Right lobe of liver (tissue), 4 donors: Measurements from ENCODE around the gene OR13J1.

Source experiments
- POLR2A ChIP-seq: fragments of 450-650 bp; IDR thresholded peaks from one replicate; pipeline ENCODE4 v1.6.1; 2017; ENCODE audit warnings: antibody characterized with exemption, mild to moderate bottlenecking
- TF ChIP-seq, protein P1 (sequence below), 4 donors: fragments of 200-600 bp in 3 of 4; fragments of 450-650 bp in 1 of 4; IDR thresholded peaks; one replicate each; pipeline versions ENCODE4 v1.5.1 to v1.8.0; 2016 to 2022; ENCODE audit warnings: antibody characterized with exemption in 4 of 4, mild to moderate bottlenecking in 2 of 4
- donor health status: DM: no; HTN: no; CAD: no.
- donor health status: DM: no; HTN: no; CAD: no.
- donor health status: DM: no; HTN: yes; CAD: no.

GRCh38 chr9:35892051-35892450 is 21.9 kb upstream of the OR13J1 start:
- TF ChIP-seq POLR2A, result no peak
- TF ChIP-seq, protein P1, sequence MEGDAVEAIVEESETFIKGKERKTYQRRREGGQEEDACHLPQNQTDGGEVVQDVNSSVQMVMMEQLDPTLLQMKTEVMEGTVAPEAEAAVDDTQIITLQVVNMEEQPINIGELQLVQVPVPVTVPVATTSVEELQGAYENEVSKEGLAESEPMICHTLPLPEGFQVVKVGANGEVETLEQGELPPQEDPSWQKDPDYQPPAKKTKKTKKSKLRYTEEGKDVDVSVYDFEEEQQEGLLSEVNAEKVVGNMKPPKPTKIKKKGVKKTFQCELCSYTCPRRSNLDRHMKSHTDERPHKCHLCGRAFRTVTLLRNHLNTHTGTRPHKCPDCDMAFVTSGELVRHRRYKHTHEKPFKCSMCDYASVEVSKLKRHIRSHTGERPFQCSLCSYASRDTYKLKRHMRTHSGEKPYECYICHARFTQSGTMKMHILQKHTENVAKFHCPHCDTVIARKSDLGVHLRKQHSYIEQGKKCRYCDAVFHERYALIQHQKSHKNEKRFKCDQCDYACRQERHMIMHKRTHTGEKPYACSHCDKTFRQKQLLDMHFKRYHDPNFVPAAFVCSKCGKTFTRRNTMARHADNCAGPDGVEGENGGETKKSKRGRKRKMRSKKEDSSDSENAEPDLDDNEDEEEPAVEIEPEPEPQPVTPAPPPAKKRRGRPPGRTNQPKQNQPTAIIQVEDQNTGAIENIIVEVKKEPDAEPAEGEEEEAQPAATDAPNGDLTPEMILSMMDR (IDR thresholded peaks at IDR 0.05), result no peak
